Caco-2 (cell line): Measurements from ENCODE around the gene PPP2R2D. TPM values are rescaled to one million over a fixed set of nuclear protein-coding genes. Genes with fewer than 3 reads are reported as not detected.

Source experiments
- BruUV-seq: library from RNA; stranded (reverse); fragments of 400-500 nt; replicated peaks from 2 replicates; lab custom pipeline; 2021; lab: Mats Ljungman, UMichigan
- CTCF ChIA-PET: fragments of 300-600 bp; sonication (Branson Sonifier 250); formaldehyde crosslinking; loops from one replicate; lab custom pipeline; 2022; ENCODE audit warnings: antibody characterized with exemption; lab: Charles Lee
- POLR2A ChIA-PET: fragments of 300-600 bp; sonication (Branson Sonifier 250); formaldehyde crosslinking; loops from one replicate; lab custom pipeline; 2022; ENCODE audit warnings: antibody characterized with exemption; lab: Charles Lee
- DNase-seq, 2 experiments: peaks; one replicate each; pipeline versions ENCODE4 v3.0.0 to v3.0.0-alpha.2; 2020 to 2022
- H3K27me3 ChIP-seq: replicated peaks from 2 replicates; pipeline ENCODE4 v1.6.0; 2011; ENCODE audit warnings: low read length; ENCODE audit not compliant: control insufficient read depth, insufficient read depth
- H3K36me3 ChIP-seq: 2 replicates; pipeline ENCODE4 v1.5.1; 2011; ENCODE audit warnings: low read length; ENCODE audit not compliant: control insufficient read depth, insufficient read depth
- H3K4me1 ChIP-seq: fragments of 250-450 bp; sonication (Bioruptor Pico); 2 replicates; pipeline ENCODE4 v1.5.1; 2020; ENCODE audit warnings: mild to moderate bottlenecking
- H3K4me3 ChIP-seq: 2 replicates; pipeline ENCODE4 v1.5.1; 2011; ENCODE audit warnings: low read depth, mild to moderate bottlenecking, control low read depth, low read length
- H3K9me3 ChIP-seq: fragments of 250-450 bp; sonication (Bioruptor Pico); 2 replicates; pipeline ENCODE4 v1.5.1; 2020; ENCODE audit warnings: mild to moderate bottlenecking, moderate library complexity
- H3K27ac Mint-ChIP-seq: one replicate; pipeline ENCODE4 v1.8.0; 2022; ENCODE audit warnings: mixed read lengths; ENCODE audit not compliant: unreplicated experiment
- H3K27me3 Mint-ChIP-seq: one replicate; pipeline ENCODE4 v1.8.0; 2022; ENCODE audit warnings: mixed read lengths; ENCODE audit not compliant: insufficient read depth, unreplicated experiment
- H3K36me3 Mint-ChIP-seq: one replicate; pipeline ENCODE4 v1.8.0; 2022; ENCODE audit warnings: mild to moderate bottlenecking, mixed read lengths; ENCODE audit not compliant: insufficient read depth, unreplicated experiment
- H3K4me1 Mint-ChIP-seq: one replicate; pipeline ENCODE4 v1.8.0; 2022; ENCODE audit warnings: low read depth, mixed read lengths; ENCODE audit not compliant: unreplicated experiment
- H3K4me3 Mint-ChIP-seq: one replicate; pipeline ENCODE4 v1.8.0; 2022; ENCODE audit warnings: mild to moderate bottlenecking, moderate library complexity, mixed read lengths; ENCODE audit not compliant: unreplicated experiment
- H3K9me3 Mint-ChIP-seq: one replicate; pipeline ENCODE4 v1.8.0; 2022; ENCODE audit warnings: mixed read lengths; ENCODE audit not compliant: unreplicated experiment
- intact Hi-C: fragments of 100-400 bp; cut with micrococcal nuclease; formaldehyde crosslinking; loops from one replicate; pipeline ENCODE4 v1.10.0; 2022; ENCODE audit not compliant: unreplicated experiment
- total RNA-seq: library from RNA; stranded (reverse); gene quantifications from 2 replicates; pipeline ENCODE4 v1.2.3, GENCODE V29; 2022
- TF ChIP-seq, protein P1 (sequence below), 2 experiments: fragments of 200-600 bp in 1 of 2; IDR thresholded peaks; 1 replicate in 1 of 2; 2 replicates in 1 of 2; pipeline versions ENCODE4 v1.5.1 to v1.8.0; 2011 to 2022; ENCODE audit warnings: antibody characterized with exemption in 1 of 2, control low read depth in 1 of 2, inconsistent platforms in 1 of 2, low read depth in 1 of 2, low read length in 1 of 2, mild to moderate bottlenecking in 1 of 2, moderate library complexity in 1 of 2; ENCODE audit not compliant: insufficient read depth in 1 of 2, severe bottlenecking in 1 of 2, unreplicated experiment in 1 of 2

The PPP2R2D gene
- total RNA-seq, 1 experiment from 2014 or later: 34.4 TPM

DNA sequence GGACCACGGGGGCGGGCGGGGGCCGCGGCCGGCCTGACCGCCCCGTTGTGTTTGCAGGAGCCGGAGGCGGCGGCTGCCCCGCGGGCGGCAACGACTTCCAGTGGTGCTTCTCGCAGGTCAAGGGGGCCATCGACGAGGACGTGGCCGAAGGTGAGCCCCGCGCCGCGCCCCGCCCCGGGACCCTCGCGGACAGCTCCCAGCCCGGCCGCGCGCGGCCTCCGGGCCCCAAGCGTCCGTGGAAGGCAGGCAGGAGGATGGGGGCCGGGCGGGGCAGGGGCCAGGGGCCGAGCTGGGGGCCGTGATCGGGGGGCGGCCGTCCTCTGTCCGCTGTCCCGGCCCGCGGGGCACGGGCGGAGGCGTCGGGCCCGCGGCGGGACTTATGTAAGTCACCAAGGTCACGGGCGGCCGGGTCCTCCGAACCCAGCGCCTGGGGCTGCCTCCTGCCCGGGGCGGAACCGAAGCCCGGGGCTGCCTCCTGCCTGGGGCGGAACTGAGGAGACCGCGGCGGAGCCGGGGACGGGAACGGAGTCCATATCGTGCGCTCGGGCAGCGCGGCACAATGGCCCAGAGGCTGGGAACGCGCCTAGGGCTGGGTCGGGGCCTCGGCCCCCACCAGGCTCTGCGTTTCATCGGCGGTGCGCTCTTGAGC is 497 bp downstream of the PPP2R2D start:
- ChIA-PET CTCF (interaction anchor here (1.6 kb wide), 1 partner anchor 15 kb away, joined by 5 read pairs; no protein-coding TSS in a partner anchor), POLR2A (interaction anchor here (0.6 kb wide), 3 partner anchors 47 to 293 kb away, joined by 3 read pairs; no protein-coding TSS in a partner anchor)
- BruUV-seq: no TSS peak
- peak overlapping the region; percentile 71 for H3K27ac Mint-ChIP-seq
- H3K27me3 ChIP-seq: no peaks in the 10 kb centered on the region
- peak overlapping the region; percentile 88 for H3K4me3 ChIP-seq
- peaks cover 37% of the 10 kb centered on the region for H3K36me3 Mint-ChIP-seq
- peak; percentile 45 to 66 for DNase-seq
- peaks cover 10% of the 10 kb centered on the region for H3K27me3 Mint-ChIP-seq
- H3K4me3 Mint-ChIP-seq: peak overlapping the region; percentile 90
- TF ChIP-seq, protein P1, sequence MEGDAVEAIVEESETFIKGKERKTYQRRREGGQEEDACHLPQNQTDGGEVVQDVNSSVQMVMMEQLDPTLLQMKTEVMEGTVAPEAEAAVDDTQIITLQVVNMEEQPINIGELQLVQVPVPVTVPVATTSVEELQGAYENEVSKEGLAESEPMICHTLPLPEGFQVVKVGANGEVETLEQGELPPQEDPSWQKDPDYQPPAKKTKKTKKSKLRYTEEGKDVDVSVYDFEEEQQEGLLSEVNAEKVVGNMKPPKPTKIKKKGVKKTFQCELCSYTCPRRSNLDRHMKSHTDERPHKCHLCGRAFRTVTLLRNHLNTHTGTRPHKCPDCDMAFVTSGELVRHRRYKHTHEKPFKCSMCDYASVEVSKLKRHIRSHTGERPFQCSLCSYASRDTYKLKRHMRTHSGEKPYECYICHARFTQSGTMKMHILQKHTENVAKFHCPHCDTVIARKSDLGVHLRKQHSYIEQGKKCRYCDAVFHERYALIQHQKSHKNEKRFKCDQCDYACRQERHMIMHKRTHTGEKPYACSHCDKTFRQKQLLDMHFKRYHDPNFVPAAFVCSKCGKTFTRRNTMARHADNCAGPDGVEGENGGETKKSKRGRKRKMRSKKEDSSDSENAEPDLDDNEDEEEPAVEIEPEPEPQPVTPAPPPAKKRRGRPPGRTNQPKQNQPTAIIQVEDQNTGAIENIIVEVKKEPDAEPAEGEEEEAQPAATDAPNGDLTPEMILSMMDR (IDR thresholded peaks at IDR 0.05; ENCODE audit: insufficient read depth in 1 of 2, low read depth in 1 of 2, low read length in 1 of 2, severe bottlenecking in 1 of 2, unreplicated experiment in 1 of 2): no peak
- H3K9me3 ChIP-seq: no peaks in the 10 kb centered on the region
- intact Hi-C loops: no loop called here
- no peaks in the 10 kb centered on the region for H3K36me3 ChIP-seq
- H3K4me1 ChIP-seq: peaks cover 23% of the 10 kb centered on the region; the same call in 1 of the 2 replicates
- peaks cover 24% of the 10 kb centered on the region for H3K4me1 Mint-ChIP-seq
- H3K9me3 Mint-ChIP-seq: no peaks in the 10 kb centered on the region

- TF ChIP-seq, protein P1 (IDR thresholded peaks at IDR 0.05; ENCODE audit: insufficient read depth in 1 of 2, low read depth in 1 of 2, low read length in 1 of 2, severe bottlenecking in 1 of 2, unreplicated experiment in 1 of 2): no peak
- Histone ChIP-seq H3K9me3 (no peaks in the 10 kb centered on the region), H3K36me3 (no peaks in the 10 kb centered on the region), H3K4me1 (peaks cover 23% of the 10 kb centered on the region; the same call in 1 of the 2 replicates), H3K27me3 (no peaks in the 10 kb centered on the region), H3K4me3 (peak overlapping the region; percentile 88)
- DNase-seq: peak in 1 of 2 experiments; percentile 27
- POLR2A ChIA-PET: interaction anchor here (0.6 kb wide), 2 partner anchors 255 to 292 kb away, joined by 3 read pairs; no protein-coding TSS in a partner anchor
- Mint-ChIP-seq H3K27me3 (peaks cover 10% of the 10 kb centered on the region), H3K9me3 (no peaks in the 10 kb centered on the region), H3K27ac (peak overlapping the region; percentile 71), H3K4me3 (peak overlapping the region; percentile 78), H3K4me1 (peaks cover 28% of the 10 kb centered on the region), H3K36me3 (peaks cover 42% of the 10 kb centered on the region)
- CTCF ChIA-PET: no interaction called here
- TSS peak; percentile 42 for BruUV-seq
- intact Hi-C loops: no loop called here
Observed at GRCh38 chr10:131902211-131902610, 1.4 kb downstream of the PPP2R2D start.

- Mint-ChIP-seq H3K4me3 (peak overlapping the region; percentile 78), H3K27me3 (peaks cover 10% of the 10 kb centered on the region), H3K9me3 (no peaks in the 10 kb centered on the region), H3K4me1 (peaks cover 28% of the 10 kb centered on the region), H3K27ac (no peak overlapping the region), H3K36me3 (peaks cover 42% of the 10 kb centered on the region)
- ChIA-PET POLR2A (no interaction called here), CTCF (no interaction called here)
- BruUV-seq: no TSS peak
- TF ChIP-seq, protein P1 (IDR thresholded peaks at IDR 0.05; ENCODE audit: insufficient read depth in 1 of 2, low read depth in 1 of 2, low read length in 1 of 2, severe bottlenecking in 1 of 2, unreplicated experiment in 1 of 2): no peak
- no peaks in the 10 kb centered on the region for H3K27me3 ChIP-seq
- peaks cover 23% of the 10 kb centered on the region; the same call in 1 of the 2 replicates for H3K4me1 ChIP-seq
- H3K4me3 ChIP-seq: peak overlapping the region; percentile 88
- intact Hi-C loops: no loop called here
- H3K36me3 ChIP-seq: no peaks in the 10 kb centered on the region
- DNase-seq: peak in 1 of 2 experiments; percentile 13
- no peaks in the 10 kb centered on the region for H3K9me3 ChIP-seq
Observed at GRCh38 chr10:131902691-131903090, 1.9 kb downstream of the PPP2R2D start.
